ENCODE data around the gene TRNP1.

Gene TRNP1

GRCh38 chr1:27003745-27004470 is 10.4 kb downstream of the TRNP1 start:
- DNase-seq: no peak

DNA sequence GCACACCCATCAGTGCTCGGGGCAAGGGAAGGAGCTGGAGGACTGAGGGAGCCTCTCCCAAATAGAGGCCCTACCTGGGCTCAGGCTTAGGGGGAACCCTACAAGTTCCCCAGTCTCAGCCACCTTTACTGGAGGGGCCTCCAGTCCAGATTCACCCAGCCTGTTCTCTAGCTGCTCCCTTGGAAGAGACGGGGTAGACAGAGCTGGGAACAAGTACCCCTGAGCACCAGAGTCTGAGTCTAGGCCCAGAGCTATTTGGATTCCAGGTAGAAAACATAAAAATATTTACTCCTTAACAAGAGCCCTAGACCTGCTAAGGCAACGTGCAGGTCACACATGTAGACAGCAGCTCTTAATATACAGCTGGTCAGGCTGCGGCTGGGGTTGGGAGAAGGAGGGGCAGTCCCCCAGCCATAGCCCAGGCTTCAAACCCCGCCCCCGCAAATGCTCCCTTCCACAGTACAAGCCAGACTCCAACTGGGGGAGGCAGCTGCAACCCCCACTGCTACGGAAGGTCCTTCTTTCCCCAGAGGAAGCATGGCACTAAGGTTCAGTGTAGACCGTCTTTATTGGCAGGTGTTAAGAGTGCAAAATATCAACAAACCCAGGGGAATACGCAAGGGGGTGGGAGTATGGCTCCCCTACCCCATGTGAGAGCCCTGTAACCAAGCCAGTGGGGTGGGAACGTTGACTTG is 11.1 kb downstream of the TRNP1 start:
- DNase-seq: no peak

DNA sequence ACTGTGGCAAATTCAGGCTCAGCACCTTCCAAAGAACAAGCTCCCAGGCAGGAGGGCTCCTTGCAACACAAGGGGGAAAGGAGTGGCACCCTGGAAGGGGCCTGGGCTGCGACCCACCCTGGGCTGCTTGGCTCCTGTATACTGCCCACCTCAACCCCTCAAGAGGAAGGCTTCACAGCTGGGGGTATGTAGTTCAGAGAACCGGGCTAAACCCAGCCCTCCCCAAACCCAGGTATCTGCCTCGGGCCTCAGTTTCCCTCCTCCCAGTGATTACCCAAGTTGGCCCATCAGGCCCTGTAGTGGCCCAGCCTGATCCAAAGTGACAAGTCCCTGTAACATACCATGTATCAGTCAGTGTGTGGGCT is 11.7 kb downstream of the TRNP1 start:
- DNase-seq: no peak

DNA sequence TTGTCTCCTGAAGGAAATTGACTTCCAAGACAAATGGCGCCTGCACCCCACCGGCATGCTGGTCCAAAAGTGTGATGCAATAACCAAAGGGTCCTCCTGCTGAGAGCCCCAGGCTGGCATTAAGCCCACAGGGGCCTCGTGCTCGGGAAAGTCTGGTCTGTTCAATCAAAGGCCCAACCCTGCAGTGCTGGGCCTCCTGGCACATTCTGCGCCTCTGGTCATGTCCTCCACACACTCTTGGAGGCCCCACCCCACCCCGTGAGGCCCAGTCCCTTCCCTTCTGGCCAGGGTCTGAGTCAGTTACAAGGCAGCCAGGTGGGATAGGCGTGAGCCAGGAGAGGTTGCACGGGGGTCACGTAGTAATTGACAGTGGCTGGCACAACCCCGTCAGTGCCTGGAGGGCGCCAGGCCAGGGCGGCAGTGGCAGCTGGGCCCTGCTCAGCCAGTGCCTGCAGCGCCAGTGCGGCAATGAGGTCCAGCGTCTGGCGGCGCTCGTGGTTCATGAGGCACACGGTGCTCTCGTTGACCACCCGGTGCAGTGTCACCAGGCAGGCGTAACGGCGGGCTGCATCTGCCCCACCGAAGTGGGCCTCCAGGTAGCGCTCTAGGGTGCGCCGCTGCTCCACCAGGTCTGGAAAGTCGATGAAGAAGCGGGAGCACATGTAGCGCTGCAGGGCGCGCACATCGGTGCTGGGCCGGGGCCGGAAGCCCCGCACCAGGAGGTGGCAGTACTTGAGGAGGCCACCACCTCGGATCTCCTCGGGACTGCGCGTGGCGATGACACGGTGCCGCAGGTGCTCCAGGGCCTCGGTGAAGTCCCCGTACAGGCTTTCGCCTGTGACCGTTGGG is 12.4 kb downstream of the TRNP1 start:
- no peak for DNase-seq

DNA sequence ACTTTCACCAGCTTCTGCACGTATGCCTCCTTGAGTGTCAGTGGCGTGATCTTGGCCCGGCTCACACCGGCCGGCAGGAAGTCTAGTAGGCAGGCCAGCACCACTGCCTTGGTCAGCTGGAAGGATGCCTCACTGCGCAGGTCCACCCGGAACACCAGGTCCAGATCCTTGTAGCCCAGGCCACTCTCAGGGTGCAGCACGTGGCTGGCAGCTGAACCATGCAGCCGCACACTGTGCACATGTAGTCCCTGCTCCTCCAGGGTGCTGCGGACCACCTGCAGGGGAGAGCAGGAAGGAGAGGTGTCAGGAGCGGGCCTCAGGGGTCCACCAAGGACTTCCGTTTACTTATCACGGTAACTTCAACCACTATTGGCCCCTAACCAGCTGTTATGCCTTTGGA is 13.2 kb downstream of the TRNP1 start:
- DNase-seq: no peak

GRCh38 chr1:27007909-27008582 is 14.6 kb downstream of the TRNP1 start:
- no peak for DNase-seq

DNA sequence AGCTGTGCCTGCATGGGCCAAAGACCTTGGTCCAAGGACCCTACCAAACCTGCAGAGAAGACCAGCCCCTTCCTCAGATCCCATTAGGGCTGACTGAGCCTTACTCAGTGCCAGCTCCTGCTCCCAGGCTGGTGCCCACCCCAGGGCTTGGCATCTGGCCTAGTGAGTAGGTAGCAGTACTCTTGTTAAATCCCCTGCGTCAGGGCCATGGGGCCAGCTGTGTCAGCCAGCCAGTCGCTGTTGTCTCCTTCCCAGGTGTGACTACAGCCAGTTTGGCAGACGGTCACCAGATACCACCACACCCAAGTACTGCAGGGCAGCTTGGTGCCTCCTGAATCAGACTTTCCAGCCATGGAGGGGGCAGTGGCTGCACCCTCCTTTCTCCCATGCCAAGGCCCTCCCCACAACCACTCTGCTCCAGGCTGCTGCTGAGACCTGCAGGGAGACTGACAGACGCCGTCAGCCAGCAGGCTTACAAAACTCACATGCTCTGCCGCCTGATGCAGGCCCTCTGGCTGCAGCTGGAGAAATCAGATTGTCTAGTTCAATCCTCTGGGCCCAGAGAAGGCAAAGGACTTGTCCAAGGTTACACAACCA is 16.2 kb downstream of the TRNP1 start:
- no peak for DNase-seq

GRCh38 chr1:27010226-27010994 is 16.9 kb downstream of the TRNP1 start:
- DNase-seq: no peak

DNA sequence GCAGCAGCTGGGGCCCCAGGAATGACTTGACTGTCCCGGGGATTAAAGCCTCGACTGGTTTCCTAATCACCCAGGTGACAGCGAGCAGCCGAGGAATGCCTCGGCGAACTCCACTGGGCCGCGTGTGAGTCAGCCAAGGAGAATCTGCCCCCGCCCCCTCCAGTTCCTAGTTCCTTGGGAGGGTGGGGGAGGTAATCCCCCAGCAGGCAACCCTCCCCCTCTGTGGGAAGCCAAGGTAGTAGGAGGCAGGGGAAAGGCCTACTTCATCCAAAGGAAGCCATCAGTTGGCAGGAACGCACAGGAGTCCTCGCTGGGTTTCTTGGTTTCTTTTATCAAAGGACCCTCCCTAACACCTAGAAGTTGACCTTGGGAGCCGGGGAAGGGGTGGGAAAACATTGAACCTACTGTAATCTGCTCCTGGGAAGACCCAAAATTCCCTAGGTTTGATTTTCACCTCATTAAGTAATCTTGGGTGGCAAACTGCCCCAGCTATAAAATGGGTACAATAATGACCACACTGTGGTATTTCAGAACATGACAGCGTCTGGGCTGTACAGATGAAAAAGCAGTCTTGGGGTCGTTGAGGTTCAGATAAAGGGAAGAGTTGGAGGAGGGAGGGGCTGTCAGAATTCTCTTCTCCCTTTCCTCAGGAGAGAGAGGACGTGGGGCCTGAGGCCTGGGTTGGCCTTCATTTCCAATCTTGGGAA is 17.7 kb downstream of the TRNP1 start:
- no peak for DNase-seq

GRCh38 chr1:27011976-27012563 is 18.6 kb downstream of the TRNP1 start:
- DNase-seq: no peak

- no peak for DNase-seq
These were observed 21.8 kb downstream of the TRNP1 start for GRCh38 chr1:27015260-27015659.

DNA sequence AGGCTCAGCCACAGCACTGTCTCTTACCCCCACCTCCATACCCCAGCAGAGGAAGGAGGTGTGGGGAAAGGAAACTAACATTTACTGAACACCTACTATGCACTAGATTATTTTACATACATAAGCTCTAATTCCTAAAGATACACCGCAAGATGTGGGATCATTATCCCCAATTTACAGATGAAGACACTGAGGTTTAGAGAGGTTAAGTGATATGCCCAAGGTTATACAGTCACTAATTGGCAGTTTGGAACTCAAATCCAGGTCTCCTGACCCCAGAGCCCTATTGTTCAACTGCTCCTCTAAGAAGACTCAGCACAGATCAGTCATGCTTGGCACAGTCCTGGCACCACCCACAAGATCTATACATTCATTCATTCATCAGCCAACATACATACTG is 22.9 kb downstream of the TRNP1 start:
- DNase-seq: no peak

- no peak for DNase-seq
These were observed 23.7 kb downstream of the TRNP1 start for GRCh38 chr1:27017207-27017606.

DNA sequence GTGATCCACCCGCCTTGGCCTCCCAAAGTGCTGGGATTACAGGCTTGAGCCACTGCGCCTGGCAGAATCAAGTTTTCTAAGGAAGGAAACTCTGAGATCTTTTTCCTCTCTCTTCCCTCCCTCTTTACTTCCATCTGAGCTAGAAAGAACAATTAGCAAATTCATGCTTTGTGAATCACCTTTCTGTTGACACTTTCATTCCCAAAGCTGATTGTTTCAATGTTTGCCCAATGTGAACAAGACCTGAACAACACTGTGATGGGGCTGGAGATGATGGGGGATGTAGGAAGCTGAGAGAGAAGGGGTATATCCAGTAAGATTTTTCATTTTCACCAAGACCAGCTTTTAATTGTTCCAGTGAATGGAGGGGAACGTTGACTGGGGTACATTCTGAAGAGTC is 24.8 kb downstream of the TRNP1 start:
- no peak for DNase-seq

DNA sequence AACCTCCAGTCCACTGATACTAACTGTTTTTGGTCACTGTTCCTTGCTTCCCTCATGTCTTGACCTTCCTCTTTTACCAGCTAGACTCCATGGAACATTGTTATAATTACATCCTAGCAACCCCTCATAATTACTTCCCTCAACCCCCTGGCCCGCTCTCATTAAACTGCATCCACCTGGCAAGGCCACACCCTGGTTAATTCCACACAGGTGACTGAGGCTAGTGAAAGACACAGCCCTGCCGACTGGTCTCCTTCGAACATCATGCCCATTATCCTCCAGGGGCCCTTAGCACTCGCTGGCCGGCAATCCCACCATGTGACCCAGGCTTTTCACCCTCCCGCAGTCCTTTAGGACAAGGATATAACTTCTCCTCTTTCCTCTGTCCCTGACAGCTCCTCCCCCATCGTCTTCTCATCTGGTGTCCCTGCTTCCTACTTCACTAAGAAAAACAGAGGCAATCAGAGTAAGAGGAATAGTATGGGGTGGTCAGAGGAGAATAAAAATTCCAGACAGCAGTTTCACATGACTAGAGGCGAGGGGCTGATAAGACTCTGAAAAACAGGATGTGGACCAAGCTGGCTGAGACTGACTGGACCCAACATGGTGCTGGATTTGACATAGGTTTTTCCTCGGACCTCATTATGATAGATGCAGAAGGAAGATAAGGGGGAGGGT is 28.0 kb downstream of the TRNP1 start:
- DNase-seq: no peak

GRCh38 chr1:27025718-27026117 is 32.2 kb downstream of the TRNP1 start:
- no peak for DNase-seq

- no peak for DNase-seq
These were observed 33.4 kb downstream of the TRNP1 start for GRCh38 chr1:27026621-27027574.

DNA sequence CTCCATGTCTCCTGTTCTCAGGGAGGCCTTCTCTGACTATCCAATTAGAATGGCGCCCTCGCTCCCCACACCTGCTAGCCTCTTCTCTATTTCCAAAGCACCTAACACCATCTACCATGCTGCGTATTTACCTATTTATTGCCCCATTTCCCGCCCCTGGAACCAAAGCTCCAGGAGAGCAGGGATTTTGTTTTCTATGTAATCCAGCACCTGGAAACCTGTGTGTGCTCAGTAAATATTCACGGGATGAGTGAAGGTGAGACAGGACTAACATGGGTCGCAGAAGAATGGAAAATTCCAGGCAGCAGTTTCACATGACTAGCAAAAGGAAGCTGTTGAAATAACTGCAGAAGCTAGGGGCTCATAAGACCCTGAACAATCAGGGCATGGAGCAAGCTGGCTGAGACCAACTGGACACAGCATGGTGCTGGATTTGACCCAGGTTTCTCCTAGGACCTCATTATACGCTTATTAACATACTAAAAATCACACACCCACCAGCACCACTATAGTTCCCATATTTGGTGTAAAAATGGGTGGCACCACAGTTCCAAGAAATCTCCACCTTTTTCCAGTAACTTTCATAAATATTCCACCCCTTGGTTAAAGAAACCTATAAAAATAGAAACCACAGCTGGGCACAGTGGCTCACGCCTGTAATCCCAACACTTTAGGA is 34.2 kb downstream of the TRNP1 start:
- peak; percentile 49 for DNase-seq

GRCh38 chr1:27029517-27029916 is 36.0 kb downstream of the TRNP1 start:
- no peak for DNase-seq

Measured in NCI-H2081 treated with DMSO at 0.1 percent for 48 hours (cell line).